Subcutaneous adipose tissue (tissue), 4 donors: ENCODE measurements around the gene TTC3. TPM values are rescaled to one million over a fixed set of nuclear protein-coding genes. Genes with fewer than 3 reads are reported as not detected.

Experiments
- CTCF ChIP-seq: fragments of 450-650 bp; IDR thresholded peaks from one replicate; pipeline ENCODE4 v1.5.1; 2016; ENCODE audit warnings: low read depth, mild to moderate bottlenecking, control low read depth, antibody characterized with exemption, moderate library complexity
- total RNA-seq, 4 donors: library from RNA; depleted of rRNA; stranded (reverse); fragments of >200 nt; gene quantifications; one replicate each; pipeline ENCODE4 v1.1.0, GENCODE V29; 2016

TTC3 gene
- total RNA-seq, 4 donors from 2014 or later, result 179 to 309 (median 223) TPM

- no peak for TF ChIP-seq CTCF
Measured at GRCh38 chr21:37181059-37181458, 108.0 kb downstream of the TTC3 start.

GRCh38 chr21:37182222-37182621, 109.2 kb downstream of the TTC3 start:
- no peak for TF ChIP-seq CTCF

GRCh38 chr21:37183749-37184148, 110.7 kb downstream of the TTC3 start:
- no peak for TF ChIP-seq CTCF

GRCh38 chr21:37184784-37185593, 111.9 kb downstream of the TTC3 start:
- TF ChIP-seq CTCF, result no peak

- TF ChIP-seq CTCF, result no peak
Measured at GRCh38 chr21:37186983-37187382, 113.9 kb downstream of the TTC3 start.

- no peak for TF ChIP-seq CTCF
Measured at GRCh38 chr21:37188825-37189224, 115.8 kb downstream of the TTC3 start.

- TF ChIP-seq CTCF, result no peak
Measured at GRCh38 chr21:37192019-37192418, 119.0 kb downstream of the TTC3 start.
